IPS-18c (cell line): Measurements from ENCODE around the gene ATN1.
"Not testable (repeated sequence)": the region's sequence is repeated elsewhere in the genome, so short reads cannot be mapped to it uniquely, and the experiment has no call there.

Experiments
- H3K4me3 ChIP-seq: 2 replicates; pipeline ENCODE4 v1.7.0; 2013; ENCODE audit warnings: low read depth, mild to moderate bottlenecking, low read length, moderate library complexity; ENCODE audit not compliant: insufficient read depth
- H3K9me3 ChIP-seq: one replicate; pipeline ENCODE4 v1.6.1; 2013; ENCODE audit warnings: mild to moderate bottlenecking, low read length, moderate library complexity; ENCODE audit not compliant: control insufficient read depth, insufficient read depth

The ATN1 gene, protein sequence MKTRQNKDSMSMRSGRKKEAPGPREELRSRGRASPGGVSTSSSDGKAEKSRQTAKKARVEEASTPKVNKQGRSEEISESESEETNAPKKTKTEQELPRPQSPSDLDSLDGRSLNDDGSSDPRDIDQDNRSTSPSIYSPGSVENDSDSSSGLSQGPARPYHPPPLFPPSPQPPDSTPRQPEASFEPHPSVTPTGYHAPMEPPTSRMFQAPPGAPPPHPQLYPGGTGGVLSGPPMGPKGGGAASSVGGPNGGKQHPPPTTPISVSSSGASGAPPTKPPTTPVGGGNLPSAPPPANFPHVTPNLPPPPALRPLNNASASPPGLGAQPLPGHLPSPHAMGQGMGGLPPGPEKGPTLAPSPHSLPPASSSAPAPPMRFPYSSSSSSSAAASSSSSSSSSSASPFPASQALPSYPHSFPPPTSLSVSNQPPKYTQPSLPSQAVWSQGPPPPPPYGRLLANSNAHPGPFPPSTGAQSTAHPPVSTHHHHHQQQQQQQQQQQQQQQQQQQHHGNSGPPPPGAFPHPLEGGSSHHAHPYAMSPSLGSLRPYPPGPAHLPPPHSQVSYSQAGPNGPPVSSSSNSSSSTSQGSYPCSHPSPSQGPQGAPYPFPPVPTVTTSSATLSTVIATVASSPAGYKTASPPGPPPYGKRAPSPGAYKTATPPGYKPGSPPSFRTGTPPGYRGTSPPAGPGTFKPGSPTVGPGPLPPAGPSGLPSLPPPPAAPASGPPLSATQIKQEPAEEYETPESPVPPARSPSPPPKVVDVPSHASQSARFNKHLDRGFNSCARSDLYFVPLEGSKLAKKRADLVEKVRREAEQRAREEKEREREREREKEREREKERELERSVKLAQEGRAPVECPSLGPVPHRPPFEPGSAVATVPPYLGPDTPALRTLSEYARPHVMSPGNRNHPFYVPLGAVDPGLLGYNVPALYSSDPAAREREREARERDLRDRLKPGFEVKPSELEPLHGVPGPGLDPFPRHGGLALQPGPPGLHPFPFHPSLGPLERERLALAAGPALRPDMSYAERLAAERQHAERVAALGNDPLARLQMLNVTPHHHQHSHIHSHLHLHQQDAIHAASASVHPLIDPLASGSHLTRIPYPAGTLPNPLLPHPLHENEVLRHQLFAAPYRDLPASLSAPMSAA (N-terminal part only)

DNA sequence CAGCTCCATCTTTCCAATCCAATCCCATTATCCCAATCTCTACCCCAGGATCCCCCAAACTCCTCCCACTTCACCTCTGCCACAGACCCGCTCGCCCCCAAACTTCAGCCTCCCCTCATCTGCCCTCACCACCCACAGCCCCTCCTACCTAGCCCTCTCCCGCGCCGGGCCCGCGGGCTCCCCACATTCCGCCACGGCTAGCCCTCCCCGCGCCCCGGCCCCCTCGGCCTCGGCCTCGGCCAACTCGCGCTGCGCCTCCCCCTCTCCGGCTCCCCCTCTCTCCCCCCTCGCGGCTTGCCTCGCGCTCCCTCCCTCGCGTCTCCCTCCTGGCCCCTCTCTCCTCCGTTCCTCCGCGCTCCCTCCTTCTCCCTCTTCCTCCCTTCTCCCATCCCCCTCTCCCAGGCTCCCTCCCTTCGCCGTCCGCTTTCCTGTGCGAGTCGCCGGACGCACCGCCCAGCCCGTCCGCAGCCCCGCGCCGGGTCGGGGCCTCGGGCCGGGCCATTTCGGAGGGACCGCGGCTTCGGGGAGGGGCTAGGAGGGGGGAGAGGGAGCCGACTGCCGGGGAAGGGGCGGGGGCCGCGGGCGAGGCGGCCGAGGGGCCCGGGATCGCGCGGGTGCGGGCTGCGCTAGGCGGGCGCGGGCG, at the start of gene ATN1:
ATN1 (plus strand) TSS at position 581 of the 643 bp plus-strand sequence. CDS start 6,043 bp downstream, outside the sequence.
- Histone ChIP-seq H3K9me3 (no peaks in the 10 kb centered on the region), H3K4me3 (peak within 1 kb of the TSS; percentile 93)

DNA sequence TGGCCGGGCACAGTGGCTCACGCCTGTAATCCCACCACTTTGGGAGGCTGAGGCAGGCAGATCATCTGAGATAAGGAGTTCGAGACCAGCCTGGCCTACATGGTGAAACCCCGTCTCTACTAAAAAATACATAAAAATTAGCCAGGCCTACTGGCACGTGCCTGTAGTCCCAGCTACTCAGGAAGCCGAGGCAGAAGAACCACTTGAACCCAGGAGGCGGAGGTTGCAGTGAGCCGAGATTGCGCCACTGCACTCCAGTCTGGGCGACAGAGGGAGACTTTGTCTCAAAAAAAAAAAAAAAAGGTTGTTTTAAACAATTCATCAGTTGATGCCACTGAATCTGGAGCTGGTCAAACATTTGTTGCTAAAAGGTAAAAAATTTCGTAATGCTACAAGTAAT, 47.9 kb upstream of the ATN1 start:
- H3K9me3 ChIP-seq, H3K4me3 ChIP-seq: not testable (repeated sequence)

DNA sequence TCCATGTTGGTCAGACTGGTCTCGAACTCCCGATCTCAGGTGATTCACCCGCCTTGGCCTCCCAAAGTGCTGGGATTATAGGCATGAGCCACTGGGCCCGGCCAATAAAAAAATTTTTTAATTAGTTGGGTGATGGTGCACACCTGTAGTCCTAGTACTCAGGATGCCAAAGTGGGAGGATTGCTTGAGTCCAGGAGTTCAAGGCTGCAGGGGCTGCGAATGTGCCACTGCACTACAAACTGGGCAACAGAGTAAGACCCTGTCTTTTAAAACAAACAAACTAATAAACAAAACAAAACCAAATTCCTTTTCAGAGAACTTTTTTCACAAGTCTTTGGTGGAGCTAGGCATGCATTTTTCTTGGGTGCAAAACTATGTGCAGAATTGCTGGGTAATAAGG, 44.5 kb upstream of the ATN1 start:
- no peak overlapping the region for H3K4me3 ChIP-seq
- H3K9me3 ChIP-seq, result no peaks in the 10 kb centered on the region

DNA sequence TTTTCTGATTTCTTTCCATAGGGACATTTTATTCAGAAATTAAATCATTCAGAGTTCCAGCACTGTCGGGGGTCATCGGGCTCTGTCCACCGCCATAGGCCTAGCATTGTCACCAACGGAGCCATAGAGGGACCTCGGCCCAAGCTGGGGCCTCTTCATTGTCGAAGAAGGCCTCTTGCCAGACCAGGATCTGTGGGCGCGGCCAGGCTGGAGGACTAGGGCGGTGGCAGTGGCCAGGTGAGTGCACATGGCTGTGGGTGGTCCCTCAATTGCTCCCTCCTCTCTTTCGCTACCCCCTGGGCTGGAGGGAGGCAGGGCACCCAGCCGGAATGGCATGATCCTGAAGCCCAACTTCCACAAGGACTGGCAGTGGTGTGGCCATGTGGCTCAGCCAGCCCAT, 44.1 kb upstream of the ATN1 start:
- H3K4me3 ChIP-seq, result peak overlapping the region; percentile 31; the same call in 1 of the 2 replicates
- no peaks in the 10 kb centered on the region for H3K9me3 ChIP-seq

DNA sequence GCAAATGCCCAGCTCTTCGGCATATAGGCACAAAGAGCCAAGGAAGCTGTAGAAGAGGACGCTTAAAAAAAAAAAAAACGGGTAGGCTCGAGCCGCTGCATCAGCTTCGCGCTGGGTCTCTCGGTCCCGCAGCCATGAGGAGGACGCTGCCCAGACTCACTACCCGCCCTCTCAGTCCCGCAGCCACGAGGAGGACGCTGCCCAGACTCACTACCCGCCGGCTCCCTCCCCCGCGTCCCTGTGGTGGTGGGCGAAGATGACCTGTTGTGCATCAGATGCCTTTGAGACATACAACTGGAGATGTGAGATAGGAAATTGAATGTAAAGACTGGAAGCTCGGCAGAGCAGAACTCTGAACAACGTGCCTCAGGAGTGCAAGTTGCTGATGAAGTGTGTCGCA, 43.2 kb upstream of the ATN1 start:
- H3K4me3 ChIP-seq, result no peak overlapping the region
- H3K9me3 ChIP-seq, result no peaks in the 10 kb centered on the region

DNA sequence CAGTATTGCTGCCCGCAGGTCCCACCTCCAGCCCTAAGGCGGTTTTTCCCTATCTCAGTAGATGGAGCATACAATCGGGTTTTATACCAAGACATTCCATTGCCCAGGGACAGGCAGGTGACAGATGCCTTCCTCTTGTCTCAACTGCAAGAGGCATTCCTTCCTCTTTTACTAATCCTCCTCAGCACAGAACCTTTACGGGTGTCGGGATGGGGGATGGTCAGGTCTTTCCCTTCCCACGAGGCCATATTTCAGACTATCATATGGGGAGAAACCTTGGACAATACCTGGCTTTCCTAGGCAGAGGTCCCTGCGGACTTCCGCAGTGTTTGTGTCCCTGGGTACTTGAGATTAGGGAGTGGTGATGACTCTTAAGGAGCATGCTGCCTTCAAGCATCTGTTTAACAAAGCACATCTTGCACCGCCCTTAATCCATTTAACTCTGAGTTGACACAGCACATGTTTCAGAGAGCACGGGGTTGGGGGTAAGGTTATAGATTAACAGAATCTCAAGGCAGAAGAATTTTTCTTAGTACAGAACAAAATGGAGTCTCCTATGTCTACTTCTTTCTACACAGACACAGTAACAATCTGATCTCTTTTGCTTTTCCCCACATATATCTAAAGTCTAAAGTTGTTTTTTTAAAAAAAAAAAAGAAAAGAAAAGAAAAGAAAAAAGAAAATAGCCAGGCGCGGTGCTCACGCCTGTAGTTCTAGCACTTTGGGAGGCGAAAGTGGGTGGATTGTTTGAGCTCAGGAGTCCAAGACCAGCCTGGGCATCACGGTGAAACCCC, 41.4 kb upstream of the ATN1 start:
- H3K4me3 ChIP-seq, H3K9me3 ChIP-seq: not testable (repeated sequence)

DNA sequence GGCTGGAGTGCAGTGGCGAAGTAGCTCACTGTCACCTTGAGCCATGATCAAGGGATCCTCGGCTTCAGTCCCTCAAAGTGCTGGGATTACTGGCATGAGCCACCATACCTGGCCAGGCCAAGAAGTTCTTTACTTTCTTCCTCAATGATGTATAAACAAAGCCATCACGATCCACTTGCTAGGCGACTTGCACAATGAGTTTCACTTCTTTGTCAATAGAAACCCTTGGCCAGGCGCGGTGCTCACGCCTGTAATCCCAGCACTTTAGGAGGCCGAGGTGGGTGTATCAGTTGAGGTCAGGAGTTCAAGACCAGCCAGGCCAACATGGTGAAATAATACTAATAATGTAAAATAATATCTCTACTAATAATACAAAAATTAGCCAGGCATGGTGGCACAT, 40.3 kb upstream of the ATN1 start:
- H3K4me3 ChIP-seq, result no peak overlapping the region
- no peaks in the 10 kb centered on the region for H3K9me3 ChIP-seq

DNA sequence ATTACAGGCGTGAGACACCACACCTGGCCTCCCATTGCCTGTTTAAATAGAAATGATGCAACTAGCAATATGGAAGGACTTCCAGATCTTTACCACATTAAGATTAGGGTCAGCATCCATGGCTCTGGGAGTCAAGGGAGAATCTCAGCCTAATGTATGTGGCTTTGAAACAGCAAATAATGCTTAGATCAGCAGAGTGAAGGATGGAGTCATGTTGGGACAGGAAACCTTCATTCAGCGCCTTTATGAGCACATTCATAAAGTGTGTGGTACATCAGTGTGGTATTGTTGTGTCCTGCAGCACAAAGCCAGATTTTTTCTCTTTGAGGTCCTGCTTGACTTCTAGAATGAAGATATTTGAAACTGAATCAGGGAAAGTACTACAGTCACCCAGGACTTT, 39.4 kb upstream of the ATN1 start:
- Histone ChIP-seq H3K4me3 (no peak overlapping the region), H3K9me3 (no peaks in the 10 kb centered on the region)

DNA sequence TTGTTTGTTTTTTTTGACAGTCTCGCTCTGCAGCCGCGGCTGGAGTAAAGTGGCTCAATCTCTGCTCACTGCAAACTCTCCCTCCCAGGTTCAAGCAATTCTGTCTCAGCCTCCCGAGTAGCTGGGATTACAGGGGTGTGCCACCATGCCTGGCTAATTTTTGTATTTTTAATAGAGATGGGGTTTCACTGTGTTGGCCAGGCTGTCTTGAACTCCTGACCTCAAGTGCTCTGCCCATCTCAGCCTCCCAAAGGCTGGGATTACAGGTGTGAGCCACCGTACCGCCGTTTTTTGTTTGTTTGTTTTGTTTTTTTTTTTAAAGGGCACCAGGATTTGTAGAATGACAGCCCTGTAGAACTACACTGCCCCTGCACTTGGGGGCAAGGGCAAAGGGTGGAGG, 39.0 kb upstream of the ATN1 start:
- H3K4me3 ChIP-seq, H3K9me3 ChIP-seq: not testable (repeated sequence)

DNA sequence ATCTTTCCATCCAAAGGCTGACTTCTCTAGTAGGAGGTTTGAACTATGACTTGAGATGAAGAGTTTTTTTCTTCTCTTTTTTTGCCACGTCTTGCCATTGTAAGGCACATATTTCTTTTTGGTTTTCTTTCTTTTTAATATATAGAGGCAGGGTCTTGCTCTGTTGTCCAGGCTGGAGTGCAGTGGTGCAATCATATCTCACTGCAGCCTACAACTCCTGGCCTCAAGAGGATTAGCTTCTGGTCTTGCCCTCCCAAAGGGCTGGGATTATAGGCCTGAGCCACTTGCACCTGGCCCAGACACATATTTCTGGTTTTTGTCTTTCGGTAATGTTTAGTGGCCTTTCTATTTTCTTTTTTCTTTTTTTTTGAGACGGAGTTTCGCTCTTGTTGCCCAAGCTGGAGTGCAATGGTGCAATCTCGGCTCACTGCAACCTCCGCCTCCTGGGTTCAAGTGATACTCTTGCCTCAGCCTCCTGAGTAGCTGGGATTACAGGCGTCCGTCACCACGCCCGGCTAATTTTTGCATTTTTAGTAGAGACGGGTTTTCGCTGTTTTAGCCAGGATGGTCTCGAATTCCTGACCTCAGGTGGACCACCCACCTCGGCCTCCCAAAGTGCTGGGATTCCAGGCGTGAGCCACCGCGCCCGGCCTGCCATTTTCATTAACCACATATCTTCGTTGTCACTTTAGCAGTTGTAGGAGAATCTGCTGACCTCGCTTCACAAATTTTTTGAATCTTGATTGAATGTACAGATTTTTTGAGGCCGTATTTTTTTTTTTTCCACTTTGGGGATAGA, 37.8 kb upstream of the ATN1 start:
- not testable (repeated sequence) for H3K9me3 ChIP-seq, H3K4me3 ChIP-seq

DNA sequence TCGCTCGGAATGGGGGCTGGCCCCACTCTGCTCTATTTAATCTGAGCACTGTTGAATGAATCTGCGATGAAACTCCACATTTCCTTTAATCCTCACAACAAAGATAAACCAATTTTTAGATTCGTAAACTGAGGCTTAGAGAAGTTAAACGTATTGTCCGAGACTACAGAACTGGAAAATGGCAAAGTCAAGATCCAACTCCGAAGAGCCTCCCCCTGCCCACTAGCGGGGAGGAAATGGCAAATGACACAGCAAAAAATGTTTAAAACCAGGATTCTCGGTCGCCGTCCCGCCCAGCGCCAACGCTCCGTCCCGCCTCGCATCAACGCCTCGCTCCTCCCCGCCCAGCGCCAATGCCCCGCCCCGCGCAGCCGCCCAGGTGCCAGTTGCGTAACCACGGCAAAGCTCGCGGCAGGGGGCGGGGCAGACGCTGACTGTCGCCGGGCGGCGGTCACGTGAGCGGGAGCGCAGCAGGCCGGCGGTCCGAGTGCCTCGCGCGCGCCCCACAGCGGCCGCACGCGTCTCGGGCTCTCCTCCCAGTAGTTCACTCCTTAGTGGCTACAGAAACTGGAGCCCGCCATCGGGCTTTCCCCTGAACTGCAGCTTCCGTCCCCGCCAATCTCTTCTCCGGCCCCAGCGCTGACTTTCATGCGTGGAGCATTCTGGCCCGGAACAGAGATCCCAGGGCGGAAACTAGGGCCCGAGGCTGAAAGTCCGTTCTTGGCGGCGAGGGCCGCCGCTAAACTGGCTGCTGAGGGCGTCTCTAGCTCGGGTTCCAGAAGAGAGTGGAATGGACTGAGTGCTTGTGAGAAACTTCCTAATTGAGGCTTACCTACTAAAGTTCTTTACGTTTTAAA, 36.7 kb upstream of the ATN1 start:
- Histone ChIP-seq H3K4me3 (peak overlapping the region; percentile 69), H3K9me3 (no peaks in the 10 kb centered on the region)

DNA sequence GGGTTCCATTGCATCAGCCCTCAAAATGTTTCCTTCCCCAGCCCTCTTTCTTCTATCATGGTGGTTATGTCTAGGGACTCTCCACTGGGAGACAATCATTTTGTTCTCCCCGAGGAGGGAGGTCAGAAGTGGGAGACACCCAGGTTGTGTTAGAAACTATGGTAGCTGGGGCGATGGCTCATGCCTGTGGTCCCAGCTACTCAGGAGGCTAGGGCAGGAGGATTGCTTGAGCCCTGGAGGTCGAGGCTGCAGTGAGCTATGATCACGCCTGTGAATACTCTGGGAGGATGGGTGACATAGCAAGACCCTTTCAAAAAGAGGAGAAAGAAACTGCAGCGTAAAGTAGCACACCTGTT, 36.1 kb upstream of the ATN1 start:
- Histone ChIP-seq H3K4me3 (peak overlapping the region; percentile 69), H3K9me3 (no peaks in the 10 kb centered on the region)

DNA sequence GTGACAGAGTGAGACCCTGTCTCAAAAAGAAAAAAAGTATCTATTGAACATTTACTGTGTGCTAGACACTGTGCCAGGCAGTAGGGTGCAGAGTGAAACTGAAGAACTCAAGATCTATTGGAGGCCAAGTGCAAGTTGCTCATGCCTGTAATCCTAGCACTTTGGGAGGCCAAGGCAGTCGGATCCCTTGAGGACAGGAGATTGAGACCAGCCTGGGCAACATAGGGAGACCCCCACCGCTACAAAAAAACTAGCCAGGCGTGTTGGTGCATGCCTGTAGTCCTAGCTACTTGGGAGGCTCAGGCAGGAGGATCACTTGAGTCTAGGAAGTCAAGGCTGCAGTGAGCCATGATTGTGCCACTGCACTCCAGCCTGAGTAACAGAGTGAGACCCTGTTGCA, 35.1 kb upstream of the ATN1 start:
- not testable (repeated sequence) for H3K9me3 ChIP-seq, H3K4me3 ChIP-seq

DNA sequence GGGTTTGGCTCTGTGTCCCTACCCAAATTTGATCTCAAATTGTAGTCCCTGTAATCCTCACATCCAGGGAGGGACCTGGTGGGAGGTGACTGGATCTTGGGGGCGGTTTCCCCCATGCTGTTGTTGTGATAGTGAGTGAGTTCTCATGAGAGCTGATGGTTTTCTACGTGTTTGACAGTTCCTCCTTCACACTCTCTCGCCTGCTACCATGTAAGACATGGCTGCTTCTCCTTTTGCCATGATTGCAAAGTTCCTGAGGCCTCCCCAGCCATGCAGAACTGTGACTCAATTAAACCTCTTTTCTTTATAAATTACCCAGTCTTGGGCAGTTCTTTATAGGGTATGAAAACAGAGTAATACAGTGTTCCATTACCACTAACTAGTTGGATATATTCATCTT, 33.4 kb upstream of the ATN1 start:
- Histone ChIP-seq H3K9me3 (no peaks in the 10 kb centered on the region), H3K4me3 (no peak overlapping the region)

DNA sequence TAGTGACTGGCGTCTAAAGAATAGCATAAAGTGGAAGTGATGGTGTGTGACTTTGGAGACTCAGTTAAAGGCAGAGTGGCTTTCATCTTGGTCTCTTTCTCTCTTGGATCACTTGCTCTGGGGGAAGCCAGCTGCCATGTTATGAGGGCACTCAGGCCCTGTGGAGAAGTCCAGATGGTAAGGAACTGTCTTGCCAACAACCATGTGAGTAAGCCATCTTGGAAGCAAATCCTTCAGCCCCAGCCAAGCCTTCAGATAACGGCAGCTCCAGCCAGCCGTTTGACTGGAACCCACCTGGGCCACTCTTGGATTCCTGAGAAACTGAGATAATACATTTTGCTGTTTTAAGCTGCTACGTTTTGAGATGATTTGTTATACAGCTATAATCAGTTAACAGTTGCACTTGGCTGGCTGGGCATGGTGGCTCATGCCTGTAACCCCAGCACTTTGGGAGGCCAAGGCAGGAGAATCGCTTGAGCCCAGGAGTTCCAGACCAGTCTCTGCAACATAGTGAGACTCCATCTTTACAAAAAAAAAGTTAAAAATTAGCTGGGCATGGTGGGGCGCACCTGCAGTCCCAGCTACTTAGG, 30.8 kb upstream of the ATN1 start:
- no peak overlapping the region for H3K4me3 ChIP-seq
- H3K9me3 ChIP-seq, result no peaks in the 10 kb centered on the region
